Rectal smooth muscle tissue (tissue), 1 donor: ENCODE data around the gene RETNLB.

Experiments used
- H3K27ac ChIP-seq: one replicate; pipeline ENCODE4 v1.7.0; 2013; ENCODE audit warnings: low read depth, low read length, inconsistent platforms
- H3K27me3 ChIP-seq: one replicate; pipeline ENCODE4 v1.7.0; 2013; ENCODE audit warnings: low read length; ENCODE audit not compliant: control insufficient read depth, insufficient read depth
- H3K36me3 ChIP-seq: one replicate; pipeline ENCODE4 v1.7.0; 2013; ENCODE audit warnings: low read length; ENCODE audit not compliant: control insufficient read depth, insufficient read depth
- H3K4me1 ChIP-seq: one replicate; pipeline ENCODE4 v1.7.0; 2013; ENCODE audit warnings: low read length; ENCODE audit not compliant: control insufficient read depth, insufficient read depth
- H3K4me3 ChIP-seq: one replicate; pipeline ENCODE4 v1.7.0; 2013; ENCODE audit warnings: low read length
- H3K9ac ChIP-seq: one replicate; pipeline ENCODE4 v1.7.0; 2013; ENCODE audit warnings: low read length

The RETNLB gene

DNA sequence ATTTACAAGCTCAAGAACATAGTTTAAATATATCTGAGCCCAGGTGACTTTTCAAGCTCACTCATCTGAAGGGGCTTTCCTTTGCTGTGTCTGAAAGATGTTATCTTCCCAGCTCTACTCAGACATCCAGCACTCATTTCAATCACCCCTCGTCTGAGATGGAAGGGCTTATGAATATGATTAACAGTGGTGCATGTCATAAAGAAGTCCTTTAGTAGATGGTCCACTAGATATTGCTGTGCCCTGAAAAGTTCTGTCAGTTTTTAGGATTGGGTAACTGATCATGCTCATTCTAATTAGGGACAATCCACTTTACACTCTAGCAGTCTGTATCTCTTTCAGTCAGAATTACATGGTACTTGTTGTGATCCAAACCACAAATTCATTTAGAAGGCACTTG lies 28.3 kb downstream of the RETNLB start:
- Histone ChIP-seq H3K36me3 (no peaks in the 10 kb centered on the region), H3K27ac (no peak overlapping the region), H3K9ac (no peak overlapping the region), H3K27me3 (no peaks in the 10 kb centered on the region), H3K4me3 (no peak overlapping the region), H3K4me1 (no peaks in the 10 kb centered on the region)

DNA sequence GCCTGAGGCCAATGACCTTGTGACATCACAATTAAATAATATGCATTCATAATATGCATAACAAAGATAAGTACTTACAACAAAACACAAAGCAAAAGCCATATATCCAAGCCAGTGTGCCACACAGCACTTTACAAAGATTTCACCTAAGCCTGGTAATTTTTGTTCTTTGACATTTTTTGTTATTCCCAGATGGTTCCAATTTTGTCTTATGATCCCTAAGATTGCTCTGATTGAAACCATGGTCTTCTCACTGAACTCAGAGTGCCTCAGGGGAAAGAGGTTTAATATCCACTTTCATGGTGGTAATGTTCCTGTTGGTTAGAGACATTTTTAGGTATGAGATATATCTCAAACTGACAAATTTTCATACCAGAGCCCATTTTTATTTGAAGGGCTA lies 29.1 kb downstream of the RETNLB start:
- no peak overlapping the region for H3K4me3 ChIP-seq

DNA sequence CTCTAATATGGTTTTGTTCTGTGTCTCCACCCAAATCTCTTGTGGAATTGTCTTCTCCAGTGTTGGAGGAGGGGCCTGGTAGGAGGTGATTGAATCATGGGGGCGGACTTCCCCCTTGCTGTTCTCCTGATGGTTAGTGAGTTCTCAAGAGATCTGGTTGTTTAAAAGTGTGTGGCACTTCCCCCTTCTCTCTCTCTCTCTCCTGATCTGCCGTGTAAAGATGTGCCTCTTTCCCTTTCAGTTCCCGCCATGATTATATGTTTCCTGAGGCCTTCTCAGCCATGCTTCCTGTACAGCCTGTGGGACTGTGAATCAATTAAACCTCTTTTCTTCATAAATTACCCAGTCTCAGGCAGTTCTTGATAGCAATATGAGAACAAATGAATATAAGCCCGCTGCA lies 33.1 kb downstream of the RETNLB start:
- no peaks in the 10 kb centered on the region for H3K36me3 ChIP-seq
- H3K4me3 ChIP-seq, result no peak overlapping the region
- no peak overlapping the region for H3K9ac ChIP-seq
- H3K27ac ChIP-seq, result no peak overlapping the region
- no peaks in the 10 kb centered on the region for H3K4me1 ChIP-seq
- H3K27me3 ChIP-seq, result no peaks in the 10 kb centered on the region

More for the DNA sequence above, 29.1 kb downstream of the RETNLB start:
- no peaks in the 10 kb centered on the region for H3K36me3 ChIP-seq
- H3K27ac ChIP-seq, result no peak overlapping the region
- H3K9ac ChIP-seq, result no peak overlapping the region
- H3K4me1 ChIP-seq, result no peaks in the 10 kb centered on the region
- no peaks in the 10 kb centered on the region for H3K27me3 ChIP-seq

DNA sequence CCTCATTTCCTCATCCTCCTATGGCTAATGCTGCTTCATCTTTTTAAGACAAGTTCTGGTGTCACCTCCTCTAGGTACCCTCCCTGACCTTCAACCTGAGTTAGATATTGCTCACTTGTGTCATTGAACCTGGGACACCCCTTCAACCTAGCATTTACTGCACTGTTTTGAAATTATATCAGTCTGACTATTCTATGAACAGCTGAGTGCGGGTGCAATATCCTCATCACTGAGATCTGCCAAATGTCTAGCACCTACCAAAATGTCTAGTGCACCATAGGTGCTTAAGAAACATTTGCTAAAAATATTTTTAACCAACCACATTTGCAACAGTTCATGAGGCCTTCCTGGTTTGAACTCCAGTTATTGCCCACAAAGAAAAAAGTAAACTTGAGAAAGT lies 34.5 kb downstream of the RETNLB start:
- Histone ChIP-seq H3K9ac (no peak overlapping the region), H3K27me3 (no peaks in the 10 kb centered on the region), H3K36me3 (no peaks in the 10 kb centered on the region), H3K4me3 (no peak overlapping the region), H3K27ac (no peak overlapping the region), H3K4me1 (no peaks in the 10 kb centered on the region)

DNA sequence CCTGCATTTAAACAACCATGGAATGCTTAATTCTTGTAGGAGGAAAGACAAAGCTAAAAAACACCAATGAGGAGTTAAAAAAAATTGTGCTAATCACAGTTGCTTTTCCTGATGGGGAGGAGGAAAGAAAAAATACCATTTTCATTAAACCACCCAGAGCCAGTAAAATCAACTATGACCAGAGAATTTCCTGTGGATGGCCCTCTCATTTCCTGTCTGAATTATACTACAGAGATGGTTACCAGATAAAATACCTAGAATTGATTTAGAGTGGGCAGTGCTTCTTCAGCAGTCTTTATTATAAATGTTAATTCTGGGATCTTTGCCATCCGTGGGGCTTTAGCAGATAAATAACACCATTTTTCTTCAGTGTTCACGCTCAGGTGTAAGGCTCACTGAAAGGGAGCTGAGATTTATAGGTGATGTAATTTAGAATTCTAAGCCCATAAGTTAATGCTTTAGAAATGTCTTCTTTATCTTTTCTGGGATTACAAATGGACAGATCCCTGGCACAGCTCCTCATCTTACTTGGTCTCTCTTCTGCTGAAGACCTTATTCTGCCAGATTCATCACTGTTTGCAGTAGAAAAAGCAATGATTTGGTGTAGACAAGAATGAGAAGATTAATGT lies 37.9 kb downstream of the RETNLB start:
- H3K27me3 ChIP-seq, result no peaks in the 10 kb centered on the region
- H3K4me3 ChIP-seq, result no peak overlapping the region
- no peak overlapping the region for H3K9ac ChIP-seq
- H3K4me1 ChIP-seq, result no peaks in the 10 kb centered on the region
- H3K27ac ChIP-seq, result no peak overlapping the region
- no peaks in the 10 kb centered on the region for H3K36me3 ChIP-seq

DNA sequence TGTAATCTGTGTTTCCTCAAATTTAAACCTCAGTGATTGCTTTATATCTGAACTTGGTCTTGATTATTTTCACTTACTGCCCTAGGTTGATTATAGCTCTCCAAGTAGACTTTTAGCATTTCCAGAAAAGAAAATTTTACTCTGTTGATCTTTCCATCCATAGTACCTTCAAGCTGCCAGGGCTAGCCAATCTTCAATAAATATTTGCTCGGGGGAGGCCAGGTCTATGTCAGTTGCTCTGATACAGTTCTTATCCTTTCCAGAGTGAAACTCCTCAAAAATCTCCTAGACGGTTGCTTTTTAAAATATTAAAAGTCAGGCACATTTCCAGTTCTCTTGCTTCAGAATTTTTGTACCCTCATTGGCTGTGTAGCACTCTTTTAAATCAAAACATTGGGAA lies 38.8 kb downstream of the RETNLB start:
- H3K36me3 ChIP-seq, result no peaks in the 10 kb centered on the region
- no peaks in the 10 kb centered on the region for H3K4me1 ChIP-seq
- no peak overlapping the region for H3K9ac ChIP-seq
- no peaks in the 10 kb centered on the region for H3K27me3 ChIP-seq
- no peak overlapping the region for H3K4me3 ChIP-seq
- no peak overlapping the region for H3K27ac ChIP-seq

DNA sequence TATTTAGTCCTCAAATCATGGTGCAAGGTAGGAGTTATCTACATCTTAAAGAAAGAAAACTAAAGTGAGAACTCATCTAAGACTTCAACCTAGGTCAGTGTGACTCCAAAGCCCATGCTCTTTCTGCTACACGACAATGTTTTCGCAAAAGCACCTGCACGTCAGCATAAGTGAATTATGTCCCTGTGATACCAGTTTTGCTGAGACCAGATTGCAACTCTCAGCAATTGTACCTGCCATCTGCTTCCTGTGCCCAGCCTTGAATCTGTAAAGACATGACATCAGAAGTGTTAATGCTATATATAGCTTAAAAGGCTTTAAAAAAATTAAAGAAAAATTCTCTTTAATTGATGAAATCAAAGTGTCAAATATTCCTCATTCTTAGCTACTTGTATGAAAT lies 43.4 kb downstream of the RETNLB start:
- Histone ChIP-seq H3K27me3 (no peaks in the 10 kb centered on the region), H3K36me3 (no peaks in the 10 kb centered on the region), H3K9ac (no peak overlapping the region), H3K4me3 (no peak overlapping the region), H3K4me1 (no peaks in the 10 kb centered on the region), H3K27ac (no peak overlapping the region)

DNA sequence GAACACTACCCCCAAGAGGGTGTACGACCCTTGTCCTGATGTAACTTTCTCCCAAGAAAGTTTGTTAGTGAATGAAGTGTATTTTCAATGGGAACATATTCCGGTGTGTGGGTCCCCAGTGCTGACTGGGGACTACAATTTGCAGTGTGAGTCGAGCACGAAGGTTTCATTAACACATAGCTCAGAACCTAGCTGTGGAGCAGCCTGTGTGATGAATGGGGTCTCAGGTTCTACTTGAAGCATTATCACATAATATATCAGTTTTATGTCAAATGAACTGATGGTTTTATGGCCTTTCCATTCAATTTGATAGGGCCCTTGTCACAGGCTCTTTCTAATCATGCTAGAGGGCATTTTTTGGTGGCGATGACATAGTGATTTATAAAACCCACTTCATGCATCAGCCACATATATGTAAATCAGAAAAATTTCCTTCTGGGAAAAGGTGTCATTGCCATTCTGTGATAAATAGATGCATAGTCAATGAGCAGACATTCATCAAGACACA lies 44.1 kb downstream of the RETNLB start:
- Histone ChIP-seq H3K27me3 (no peaks in the 10 kb centered on the region), H3K36me3 (no peaks in the 10 kb centered on the region), H3K4me1 (no peaks in the 10 kb centered on the region), H3K4me3 (no peak overlapping the region), H3K27ac (no peak overlapping the region), H3K9ac (no peak overlapping the region)
